ENCODE measurements around the gene PHLDB1.
"Not testable (repeated sequence)": the region's sequence is repeated elsewhere in the genome, so short reads cannot be mapped to it uniquely, and the experiment has no call there.

Gene PHLDB1

DNA sequence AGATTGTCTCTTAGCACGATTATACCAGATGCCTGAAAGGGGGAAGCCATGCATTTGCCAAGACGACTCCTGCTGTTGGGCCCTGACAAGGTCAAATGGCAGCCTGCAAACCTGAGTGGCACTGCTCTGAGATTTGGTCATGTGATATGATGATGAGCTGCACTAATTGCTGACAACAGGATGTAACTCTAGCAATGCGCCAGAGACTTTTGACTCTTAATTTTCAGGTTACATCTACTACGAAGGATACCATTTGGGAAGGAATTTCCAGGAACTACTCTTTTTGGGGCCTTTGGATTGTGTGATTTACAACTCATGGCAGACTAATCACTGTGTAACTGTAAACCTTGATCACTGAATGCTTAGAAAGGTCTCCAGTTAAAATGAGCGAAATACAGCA, 59.0 kb downstream of the PHLDB1 start:
- no peak for DNase-seq
- in situ Hi-C loops (cut with HindIII; ENCODE audit: low pct_ligation_motif_present, low pct_unique_long_range_greater_than_20kb, low sequenced_read_pairs), result no loop called here

DNA sequence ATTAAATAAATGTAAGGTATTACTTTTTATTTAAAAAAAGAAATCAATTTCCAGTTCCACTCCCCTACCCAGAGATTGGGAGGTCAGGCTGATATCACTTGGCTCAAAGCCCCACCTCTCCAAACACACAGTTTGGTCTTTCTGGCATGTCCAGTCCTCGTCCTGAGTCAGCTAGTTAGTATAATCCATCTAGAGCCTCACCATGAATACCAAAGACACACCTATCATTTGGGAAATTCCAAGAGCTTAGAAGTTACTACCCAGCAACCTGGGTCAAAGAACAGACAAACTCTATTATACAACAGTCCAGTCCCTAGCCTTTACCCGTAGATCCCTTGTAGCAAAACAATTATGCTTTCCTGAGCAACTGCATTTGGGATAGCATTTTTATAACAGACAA, 62.6 kb downstream of the PHLDB1 start:
- in situ Hi-C loops (cut with HindIII; ENCODE audit: low pct_ligation_motif_present, low pct_unique_long_range_greater_than_20kb, low sequenced_read_pairs), result no loop called here
- DNase-seq, result no peak

DNA sequence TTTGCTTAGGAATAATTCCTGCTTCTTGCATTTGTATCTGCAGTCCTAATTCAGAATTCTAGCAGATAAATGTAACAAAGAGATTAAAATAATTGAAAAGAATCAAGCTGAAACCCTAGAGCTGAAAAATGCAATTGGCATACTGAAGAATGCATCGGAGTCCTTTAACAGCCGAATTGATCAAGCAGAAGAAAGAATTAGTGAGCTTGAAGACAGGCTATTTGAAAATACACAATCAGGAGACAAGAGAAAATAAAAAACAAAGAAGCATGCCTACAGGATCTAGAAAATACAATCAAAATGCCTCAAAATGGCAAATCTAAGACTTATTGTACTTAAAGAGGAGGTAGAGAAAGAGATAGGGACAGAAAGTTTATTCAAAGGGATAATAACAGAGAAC, 63.8 kb downstream of the PHLDB1 start:
- no peak for DNase-seq
- in situ Hi-C loops (cut with HindIII; ENCODE audit: low pct_ligation_motif_present, low pct_unique_long_range_greater_than_20kb, low sequenced_read_pairs), result no loop called here

DNA sequence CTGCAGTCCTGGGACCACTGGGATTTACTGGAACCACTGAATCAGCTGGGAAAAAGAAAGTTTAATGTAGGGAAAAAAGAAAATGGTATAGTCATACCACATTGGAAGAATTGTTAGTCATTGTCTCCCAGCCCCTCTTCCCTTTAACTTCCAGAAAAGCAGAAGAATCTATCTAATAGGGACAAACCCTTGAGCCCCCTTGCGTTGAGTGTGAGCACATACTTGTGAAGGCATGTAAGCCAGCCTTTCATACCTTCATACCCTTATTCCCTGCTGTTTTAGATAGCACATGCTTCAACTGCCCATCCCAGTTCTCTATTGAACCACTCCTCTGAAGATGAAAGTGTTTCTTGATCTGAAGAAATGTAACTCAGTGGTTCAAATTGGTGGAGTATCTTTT, 65.4 kb downstream of the PHLDB1 start:
- DNase-seq, result no peak
- in situ Hi-C loops (cut with HindIII; ENCODE audit: low pct_ligation_motif_present, low pct_unique_long_range_greater_than_20kb, low sequenced_read_pairs), result no loop called here

GRCh38 chr11:118673361-118674081, 66.1 kb downstream of the PHLDB1 start:
- no peak for DNase-seq
- in situ Hi-C loops (cut with HindIII; ENCODE audit: low pct_ligation_motif_present, low pct_unique_long_range_greater_than_20kb, low sequenced_read_pairs), result no loop called here

GRCh38 chr11:118674082-118674435, 66.6 kb downstream of the PHLDB1 start:
- DNase-seq, result no peak
- in situ Hi-C loops (cut with HindIII; ENCODE audit: low pct_ligation_motif_present, low pct_unique_long_range_greater_than_20kb, low sequenced_read_pairs), result no loop called here

DNA sequence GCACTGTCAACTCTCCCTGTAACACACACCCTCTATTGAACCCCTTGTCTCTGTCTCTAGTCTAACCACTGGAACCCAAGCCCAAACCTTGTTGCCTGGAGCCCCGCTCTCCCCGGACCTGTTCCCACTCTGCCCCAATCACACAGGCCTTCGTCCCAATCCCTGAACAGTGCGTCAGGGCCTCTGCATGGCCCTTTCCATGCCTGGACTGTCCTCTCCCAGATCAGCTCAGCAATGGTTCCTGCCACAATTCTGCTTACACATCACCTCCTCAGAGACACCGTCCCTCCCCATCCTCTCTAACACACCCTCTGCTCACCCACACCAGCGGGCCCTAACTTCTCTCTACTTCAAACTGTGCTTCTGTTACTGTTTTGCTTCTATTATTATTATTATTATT, 70.6 kb downstream of the PHLDB1 start:
- in situ Hi-C loops (cut with HindIII; ENCODE audit: low pct_ligation_motif_present, low pct_unique_long_range_greater_than_20kb, low sequenced_read_pairs), result no loop called here
- no peak for DNase-seq

- DNase-seq; in situ Hi-C loops (cut with HindIII; ENCODE audit: low pct_ligation_motif_present, low pct_unique_long_range_greater_than_20kb, low sequenced_read_pairs): not testable (repeated sequence)
Measured at GRCh38 chr11:118678908-118679307, 71.5 kb downstream of the PHLDB1 start.

DNA sequence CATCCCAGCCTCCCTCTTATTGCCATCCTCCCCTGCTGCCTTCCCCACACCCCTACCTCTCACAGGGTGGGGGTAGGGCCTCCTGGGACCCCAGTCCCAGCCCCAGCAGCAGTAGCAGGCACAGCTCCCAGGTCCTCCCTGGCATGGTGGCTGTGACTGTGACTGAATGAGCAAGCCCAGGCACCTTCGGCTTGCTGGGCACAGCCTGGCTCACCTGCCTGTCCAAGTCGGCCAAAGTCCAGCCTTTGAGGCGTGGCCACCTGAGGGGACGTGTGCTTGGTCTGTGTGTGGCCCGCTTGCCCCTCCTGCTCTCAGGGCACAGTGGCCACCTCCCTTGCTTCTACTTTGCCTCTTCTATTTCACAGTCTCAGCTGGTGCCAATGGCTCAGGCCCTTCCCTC, 72.1 kb downstream of the PHLDB1 start, which contains the start of gene TREH:
Gene TREH, minus strand, starts transcription at position 168 of the 400 bp plus-strand sequence. Its CDS starts 23 bp downstream, at position 145.
- DNase-seq, result no peak
- in situ Hi-C loops (cut with HindIII; ENCODE audit: low pct_ligation_motif_present, low pct_unique_long_range_greater_than_20kb, low sequenced_read_pairs), result no loop called here

- in situ Hi-C loops (cut with HindIII; ENCODE audit: low pct_ligation_motif_present, low pct_unique_long_range_greater_than_20kb, low sequenced_read_pairs), result no loop called here
- no peak for DNase-seq
Measured at GRCh38 chr11:118682372-118682771, 75.0 kb downstream of the PHLDB1 start.

DNA sequence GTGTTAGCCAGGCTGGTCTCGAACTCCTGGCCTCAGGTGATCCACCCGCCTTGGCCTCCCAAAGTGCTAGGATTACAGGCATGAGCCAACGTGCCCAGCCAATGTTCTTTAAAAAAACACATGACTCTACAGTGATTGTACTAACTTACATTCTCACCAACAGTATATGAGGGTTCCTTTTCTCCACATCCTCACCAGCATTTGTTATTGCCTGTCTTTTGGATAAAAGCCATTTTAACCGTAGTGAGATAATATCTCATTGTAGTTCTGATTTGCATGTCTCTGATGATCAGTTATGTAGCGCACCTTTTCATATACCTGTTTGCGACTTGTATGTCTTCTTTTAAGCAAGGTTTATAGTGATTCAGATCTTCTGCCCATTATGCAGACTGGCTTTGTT, 75.5 kb downstream of the PHLDB1 start:
- in situ Hi-C loops (cut with HindIII; ENCODE audit: low pct_ligation_motif_present, low pct_unique_long_range_greater_than_20kb, low sequenced_read_pairs); DNase-seq: not testable (repeated sequence)

DNA sequence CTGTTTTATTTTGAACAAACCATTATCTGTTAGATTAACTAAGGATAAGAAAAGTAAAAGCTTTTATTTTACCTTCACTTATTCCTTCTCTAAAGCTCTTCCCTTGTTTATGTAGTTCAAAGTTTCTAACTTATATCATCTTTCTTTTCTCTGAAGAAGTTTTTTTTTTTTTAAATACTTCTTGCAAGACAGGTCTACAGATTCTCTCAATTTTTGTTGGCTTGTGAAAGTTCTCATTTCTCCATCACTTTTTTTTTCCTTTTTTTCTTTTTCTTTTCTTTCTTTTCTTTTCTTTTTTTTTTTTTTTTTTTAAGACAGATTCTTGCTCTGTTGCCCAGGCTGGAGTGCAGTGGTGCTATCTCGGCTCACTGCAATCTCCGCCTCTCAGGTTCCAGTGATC, 76.8 kb downstream of the PHLDB1 start:
- in situ Hi-C loops (cut with HindIII; ENCODE audit: low pct_ligation_motif_present, low pct_unique_long_range_greater_than_20kb, low sequenced_read_pairs), result no loop called here
- no peak for DNase-seq

DNA sequence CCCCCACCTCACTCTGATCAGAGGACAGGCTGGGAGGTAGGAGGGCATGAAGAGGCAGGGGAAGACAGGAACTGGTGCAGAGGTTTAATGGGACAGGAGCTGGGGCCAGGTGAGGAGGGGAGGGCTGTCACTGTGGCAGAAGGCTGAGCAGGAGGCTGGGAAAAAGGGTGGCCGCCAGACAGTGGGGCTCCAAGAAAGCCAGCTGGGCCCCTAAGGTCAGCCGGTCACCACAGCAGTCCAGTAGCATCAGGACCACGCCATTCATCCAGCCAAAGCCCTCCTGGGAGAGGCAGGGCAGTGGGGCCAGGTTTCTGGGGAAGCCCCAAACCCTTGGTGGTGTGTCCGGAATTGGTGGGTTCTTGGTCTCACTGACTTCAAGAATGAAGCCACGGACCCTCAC, 80.5 kb downstream of the PHLDB1 start:
- in situ Hi-C loops (cut with HindIII; ENCODE audit: low pct_ligation_motif_present, low pct_unique_long_range_greater_than_20kb, low sequenced_read_pairs), result no loop called here
- DNase-seq, result no peak

DNA sequence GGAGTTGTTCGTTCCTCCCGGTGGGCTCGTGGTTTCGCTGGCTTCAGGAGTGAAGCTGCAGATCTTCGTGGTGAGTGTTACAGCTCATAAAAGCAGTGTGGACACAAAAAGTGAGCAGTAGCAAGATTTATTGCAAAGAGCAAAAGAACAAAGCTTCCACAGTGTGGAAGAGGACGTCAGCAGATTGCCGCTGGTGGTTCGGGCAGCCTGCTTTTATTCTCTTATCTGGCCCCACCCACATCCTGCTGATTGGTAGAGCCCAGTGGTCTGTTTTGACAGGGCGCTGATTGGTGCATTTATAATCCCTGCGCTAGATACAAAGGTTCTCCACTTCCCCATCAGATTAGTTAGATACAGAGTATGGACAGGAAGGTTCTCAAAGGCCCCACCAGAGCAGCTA, 80.9 kb downstream of the PHLDB1 start:
- in situ Hi-C loops (cut with HindIII; ENCODE audit: low pct_ligation_motif_present, low pct_unique_long_range_greater_than_20kb, low sequenced_read_pairs); DNase-seq: not testable (repeated sequence)

GRCh38 chr11:118688851-118689502, 81.6 kb downstream of the PHLDB1 start:
- DNase-seq, result no peak
- in situ Hi-C loops (cut with HindIII; ENCODE audit: low pct_ligation_motif_present, low pct_unique_long_range_greater_than_20kb, low sequenced_read_pairs), result no loop called here

GRCh38 chr11:118689503-118689851, 82.1 kb downstream of the PHLDB1 start:
- in situ Hi-C loops (cut with HindIII; ENCODE audit: low pct_ligation_motif_present, low pct_unique_long_range_greater_than_20kb, low sequenced_read_pairs), result no loop called here
- no peak for DNase-seq

- DNase-seq, result peak; percentile 91
- in situ Hi-C loops (cut with HindIII; ENCODE audit: low pct_ligation_motif_present, low pct_unique_long_range_greater_than_20kb, low sequenced_read_pairs), result no loop called here
Measured at GRCh38 chr11:118689852-118690552, 82.6 kb downstream of the PHLDB1 start.

DNA sequence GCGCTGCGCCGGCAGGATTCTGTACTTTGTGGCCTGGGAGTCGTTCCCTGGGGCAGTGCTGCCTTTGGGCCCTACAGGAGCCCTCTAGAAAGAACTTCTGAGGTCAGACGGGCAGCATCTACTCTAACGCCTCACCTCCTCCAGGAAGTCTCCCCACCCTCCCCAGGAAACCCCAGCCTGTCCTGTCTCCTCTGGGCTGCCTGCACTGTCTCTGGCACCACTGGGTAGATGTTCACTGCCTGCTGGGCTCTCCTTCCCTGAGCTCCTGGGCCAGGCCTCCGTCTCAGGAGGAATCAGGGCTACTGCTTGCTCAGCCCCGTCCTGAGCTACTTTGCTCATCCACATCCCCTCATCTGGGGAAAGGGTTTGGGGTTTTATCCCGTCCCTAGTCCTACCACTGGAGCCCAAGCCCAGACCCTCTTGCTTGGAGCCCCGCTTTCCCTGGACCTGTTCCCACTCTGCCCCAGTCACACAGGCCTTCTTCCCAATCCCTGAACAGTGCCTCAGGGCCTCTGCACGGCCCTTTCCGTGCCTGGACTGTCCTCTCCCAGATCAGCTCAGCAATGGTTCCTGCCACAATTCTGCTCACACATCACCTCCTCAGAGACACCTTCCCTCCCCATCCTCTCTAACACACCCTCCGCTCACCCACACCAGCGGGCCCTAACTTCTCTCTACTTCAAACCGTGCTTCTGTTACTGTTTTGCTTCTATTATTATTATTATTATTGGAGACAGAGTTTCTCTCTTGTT, 83.3 kb downstream of the PHLDB1 start:
- no peak for DNase-seq
- in situ Hi-C loops (cut with HindIII; ENCODE audit: low pct_ligation_motif_present, low pct_unique_long_range_greater_than_20kb, low sequenced_read_pairs), result no loop called here
